Neural progenitor cell (in vitro differentiated cells): ENCODE data around the gene TBCD. TPM values are rescaled to one million over a fixed set of nuclear protein-coding genes. Genes with fewer than 3 reads are reported as not detected.

Experiments used
- DNase-seq: peaks from one replicate; pipeline ENCODE4 v3.0.0-alpha.2; 2016; ENCODE audit warnings: low spot score
- H2AFZ ChIP-seq: fragments of 200-600 bp; sonication (generic); replicated peaks from 2 replicates; pipeline ENCODE4 v1.6.1; 2016; ENCODE audit warnings: antibody characterized with exemption
- H3F3A ChIP-seq: fragments of 200-600 bp; sonication (generic); 2 replicates; pipeline ENCODE4 v1.6.1; 2016; ENCODE audit warnings: antibody characterized with exemption, low read depth
- H3K27ac ChIP-seq: fragments of 200-600 bp; sonication (generic); 2 replicates; pipeline ENCODE4 v1.5.1; 2016; ENCODE audit warnings: mild to moderate bottlenecking
- H3K27me3 ChIP-seq: fragments of 200-600 bp; sonication (generic); 2 replicates; pipeline ENCODE4 v1.6.1; 2016; ENCODE audit warnings: mild to moderate bottlenecking, moderate library complexity
- H3K36me3 ChIP-seq: fragments of 200-600 bp; sonication (generic); 2 replicates; pipeline ENCODE4 v1.5.1; 2016
- H3K4me1 ChIP-seq: fragments of 200-600 bp; sonication (generic); 2 replicates; pipeline ENCODE4 v1.6.1; 2016; ENCODE audit warnings: mixed run types
- H3K4me2 ChIP-seq: fragments of 200-600 bp; sonication (generic); 2 replicates; pipeline ENCODE4 v1.6.1; 2016
- H3K4me3 ChIP-seq: fragments of 200-600 bp; sonication (generic); 2 replicates; pipeline ENCODE4 v1.5.1; 2016
- H3K79me2 ChIP-seq: fragments of 200-600 bp; sonication (generic); 2 replicates; pipeline ENCODE4 v1.6.1; 2016; ENCODE audit warnings: low read depth
- H3K9ac ChIP-seq: fragments of 200-600 bp; sonication (generic); 2 replicates; pipeline ENCODE4 v1.6.1; 2016
- H3K9me3 ChIP-seq: fragments of 200-600 bp; sonication (generic); 2 replicates; pipeline ENCODE4 v1.5.1; 2016; ENCODE audit warnings: low read depth
- H4K20me1 ChIP-seq: fragments of 200-600 bp; sonication (generic); 2 replicates; pipeline ENCODE4 v1.6.1; 2016; ENCODE audit warnings: low read depth
- H3K27ac Mint-ChIP-seq: 3 replicates; pipeline ENCODE4 v1.8.0; 2021; ENCODE audit warnings: mixed read lengths
- H3K27me3 Mint-ChIP-seq: 2 replicates; pipeline ENCODE4 v1.8.0; 2022; ENCODE audit warnings: low read depth, mild to moderate bottlenecking, inconsistent platforms, moderate library complexity, mixed read lengths; ENCODE audit not compliant: insufficient read depth
- H3K36me3 Mint-ChIP-seq: 3 replicates; pipeline ENCODE4 v1.8.0; 2021; ENCODE audit warnings: mixed read lengths
- H3K4me1 Mint-ChIP-seq: 3 replicates; pipeline ENCODE4 v1.8.0; 2021; ENCODE audit warnings: mixed read lengths
- H3K4me3 Mint-ChIP-seq: 3 replicates; pipeline ENCODE4 v1.8.0; 2021; ENCODE audit warnings: mild to moderate bottlenecking, moderate library complexity, mixed read lengths
- H3K9me3 Mint-ChIP-seq: 3 replicates; pipeline ENCODE4 v1.8.0; 2020; ENCODE audit warnings: mixed read lengths
- EZH2 ChIP-seq: fragments of 200-600 bp; sonication (generic); IDR thresholded peaks from 2 replicates; pipeline ENCODE4 v1.6.1; 2017; ENCODE audit warnings: antibody characterized with exemption, mild to moderate bottlenecking, moderate library complexity
- EZH2phosphoT487 ChIP-seq: fragments of 200-600 bp; sonication (generic); IDR thresholded peaks from 2 replicates; pipeline ENCODE4 v1.6.1; 2017; ENCODE audit warnings: antibody characterized with exemption
- total RNA-seq: library from RNA; depleted of rRNA; stranded (reverse); fragments of >200 nt; gene quantifications from 2 replicates; pipeline ENCODE4 v1.2.3, GENCODE V29; 2015; ENCODE audit warnings: low replicate concordance
- TF ChIP-seq, protein P1 (sequence below): fragments of 200-600 bp; sonication (generic); IDR thresholded peaks from 2 replicates; pipeline ENCODE4 v1.5.1; 2017; ENCODE audit warnings: antibody characterized with exemption, mild to moderate bottlenecking

The TBCD gene
- total RNA-seq, 1 donor from 2014 or later: 76.4 TPM

DNA sequence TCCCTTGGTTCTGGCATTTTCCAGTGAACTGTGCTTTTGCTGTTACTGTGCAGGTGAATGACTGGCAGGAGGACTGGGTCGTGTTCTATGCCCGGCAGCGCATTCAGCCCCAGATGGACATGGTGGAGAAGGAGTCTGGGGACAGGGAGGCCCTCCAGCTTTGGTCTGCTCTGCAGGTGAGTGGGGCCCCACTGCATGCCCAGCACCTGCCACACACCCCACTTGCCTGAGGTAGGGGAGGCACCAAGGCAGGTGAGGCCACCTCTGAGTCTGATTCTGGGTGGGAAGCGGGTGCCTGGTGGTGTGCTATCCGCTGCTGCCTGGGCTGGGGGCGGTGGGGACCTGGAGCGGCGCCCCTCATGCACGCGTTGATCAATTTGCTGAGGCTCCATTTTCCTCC lies 25.4 kb upstream of the TBCD start:
- no peak overlapping the region for H2AFZ ChIP-seq
- H3K27me3 Mint-ChIP-seq: peaks cover 4% of the 10 kb centered on the region
- H3K9me3 Mint-ChIP-seq: no peaks in the 10 kb centered on the region
- no peaks in the 10 kb centered on the region for H3K27me3 ChIP-seq
- H3K4me3 Mint-ChIP-seq: no peak overlapping the region
- TF ChIP-seq, protein P1, sequence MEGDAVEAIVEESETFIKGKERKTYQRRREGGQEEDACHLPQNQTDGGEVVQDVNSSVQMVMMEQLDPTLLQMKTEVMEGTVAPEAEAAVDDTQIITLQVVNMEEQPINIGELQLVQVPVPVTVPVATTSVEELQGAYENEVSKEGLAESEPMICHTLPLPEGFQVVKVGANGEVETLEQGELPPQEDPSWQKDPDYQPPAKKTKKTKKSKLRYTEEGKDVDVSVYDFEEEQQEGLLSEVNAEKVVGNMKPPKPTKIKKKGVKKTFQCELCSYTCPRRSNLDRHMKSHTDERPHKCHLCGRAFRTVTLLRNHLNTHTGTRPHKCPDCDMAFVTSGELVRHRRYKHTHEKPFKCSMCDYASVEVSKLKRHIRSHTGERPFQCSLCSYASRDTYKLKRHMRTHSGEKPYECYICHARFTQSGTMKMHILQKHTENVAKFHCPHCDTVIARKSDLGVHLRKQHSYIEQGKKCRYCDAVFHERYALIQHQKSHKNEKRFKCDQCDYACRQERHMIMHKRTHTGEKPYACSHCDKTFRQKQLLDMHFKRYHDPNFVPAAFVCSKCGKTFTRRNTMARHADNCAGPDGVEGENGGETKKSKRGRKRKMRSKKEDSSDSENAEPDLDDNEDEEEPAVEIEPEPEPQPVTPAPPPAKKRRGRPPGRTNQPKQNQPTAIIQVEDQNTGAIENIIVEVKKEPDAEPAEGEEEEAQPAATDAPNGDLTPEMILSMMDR: no peak
- no peak for TF ChIP-seq EZH2
- no peak for TF ChIP-seq EZH2phosphoT487
- H3K9me3 ChIP-seq: no peaks in the 10 kb centered on the region
- no peaks in the 10 kb centered on the region for H3K36me3 ChIP-seq
- H3K36me3 Mint-ChIP-seq: peaks cover 36% of the 10 kb centered on the region
- no peak overlapping the region for H3K27ac Mint-ChIP-seq
- H3K4me1 Mint-ChIP-seq: peaks cover 5% of the 10 kb centered on the region
- no peak for DNase-seq
- H3K27ac ChIP-seq: no peak overlapping the region
- no peaks in the 10 kb centered on the region for H4K20me1 ChIP-seq
- no peak overlapping the region for H3K4me2 ChIP-seq
- H3K4me3 ChIP-seq: no peak overlapping the region
- H3K9ac ChIP-seq: no peak overlapping the region
- H3K4me1 ChIP-seq: no peaks in the 10 kb centered on the region
- H3F3A ChIP-seq: no peaks in the 10 kb centered on the region
- no peaks in the 10 kb centered on the region for H3K79me2 ChIP-seq

DNA sequence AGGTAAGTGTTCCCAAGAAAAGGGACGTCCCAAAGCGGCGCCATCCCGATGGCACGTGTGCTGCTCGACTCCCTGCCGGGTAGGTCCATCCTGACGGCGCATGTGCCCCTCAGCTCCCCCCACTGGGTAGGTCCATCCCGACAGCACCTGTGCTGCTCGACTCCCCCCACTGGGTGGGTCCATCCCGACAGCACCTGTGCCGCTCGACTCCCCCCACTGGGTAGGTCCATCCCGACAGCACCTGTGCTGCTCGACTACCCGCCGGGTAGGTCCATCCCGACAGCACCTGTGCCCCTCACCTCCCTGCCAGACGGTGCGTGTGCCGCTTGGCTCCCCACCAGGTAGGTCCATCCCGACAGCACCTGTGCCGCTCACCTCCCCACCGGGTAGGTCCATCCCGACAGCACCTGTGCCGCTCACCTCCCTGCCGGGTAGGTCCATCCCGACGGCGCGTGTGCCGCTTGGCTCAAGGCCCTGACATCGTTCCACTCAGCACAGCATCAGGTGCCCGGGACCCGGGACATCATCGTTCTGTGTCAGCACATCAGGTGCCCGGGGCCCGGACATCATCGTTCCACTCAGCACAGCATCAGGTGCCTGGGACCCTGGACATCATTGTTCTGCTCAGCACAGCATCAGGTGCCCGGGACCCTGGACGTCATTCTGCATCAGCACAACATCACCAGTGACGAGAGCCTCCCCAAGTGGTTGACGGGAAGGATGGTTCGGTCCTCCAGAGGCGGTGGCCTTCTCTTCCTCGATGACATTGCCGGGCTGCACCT lies 22.2 kb upstream of the TBCD start:
- H4K20me1 ChIP-seq: no peaks in the 10 kb centered on the region
- no peaks in the 10 kb centered on the region for H3K27me3 ChIP-seq
- H3K4me3 Mint-ChIP-seq: no peak overlapping the region
- H3K9me3 ChIP-seq: no peaks in the 10 kb centered on the region
- no peak overlapping the region for H3K27ac ChIP-seq
- no peaks in the 10 kb centered on the region for H3K36me3 ChIP-seq
- H3F3A ChIP-seq: peaks cover 7% of the 10 kb centered on the region
- no peak for TF ChIP-seq EZH2
- no peak for TF ChIP-seq EZH2phosphoT487
- TF ChIP-seq, protein P1: no peak
- peaks cover 30% of the 10 kb centered on the region for H3K36me3 Mint-ChIP-seq
- H3K79me2 ChIP-seq: no peaks in the 10 kb centered on the region
- no peak overlapping the region for H3K27ac Mint-ChIP-seq
- DNase-seq: no peak
- peaks cover 3% of the 10 kb centered on the region for H3K4me1 Mint-ChIP-seq
- no peak overlapping the region for H3K4me3 ChIP-seq
- no peak overlapping the region for H3K9ac ChIP-seq
- no peak overlapping the region for H3K4me2 ChIP-seq
- peaks cover 7% of the 10 kb centered on the region for H3K9me3 Mint-ChIP-seq
- H3K27me3 Mint-ChIP-seq: peaks cover 10% of the 10 kb centered on the region
- H3K4me1 ChIP-seq: no peaks in the 10 kb centered on the region
- H2AFZ ChIP-seq: no peak overlapping the region

DNA sequence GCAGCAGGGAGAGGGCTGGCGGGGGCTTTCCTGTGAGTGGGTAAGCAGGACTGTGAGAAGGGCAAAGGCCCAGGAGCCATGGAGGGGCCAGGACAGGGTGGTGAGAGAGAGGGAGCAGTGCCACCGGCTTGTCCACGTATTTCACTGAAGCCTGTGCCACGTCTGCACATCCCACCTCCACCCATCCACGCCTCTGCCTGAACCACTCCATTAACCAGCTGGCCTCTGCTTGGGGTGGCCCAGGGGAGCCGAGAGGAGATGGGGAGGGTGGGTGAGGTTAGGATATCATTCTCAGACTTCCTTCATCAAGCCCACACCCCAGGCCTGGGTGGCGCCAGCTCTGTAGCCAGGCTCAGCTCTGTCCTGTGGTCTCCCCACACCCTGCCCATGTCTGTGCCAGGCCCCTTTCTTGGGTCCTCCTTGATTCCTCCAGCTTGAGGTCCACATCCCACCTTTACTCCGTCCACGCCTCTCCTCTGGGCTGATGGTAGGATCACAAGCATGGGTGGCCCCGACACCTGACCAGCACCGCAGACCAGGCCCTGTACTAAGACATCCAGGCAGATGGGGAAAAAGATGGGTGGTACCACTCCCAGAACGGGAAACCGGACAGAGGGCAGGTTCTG lies 19.6 kb upstream of the TBCD start:
- TF ChIP-seq, protein P1: no peak
- no peak for TF ChIP-seq EZH2phosphoT487
- TF ChIP-seq EZH2: no peak
- no peak overlapping the region for H3K4me3 ChIP-seq
- H3K27ac ChIP-seq: no peak overlapping the region
- H3K4me3 Mint-ChIP-seq: no peak overlapping the region
- peaks cover 8% of the 10 kb centered on the region for H3F3A ChIP-seq
- no peak for DNase-seq
- H3K9me3 Mint-ChIP-seq: peaks cover 7% of the 10 kb centered on the region
- H3K9ac ChIP-seq: no peak overlapping the region
- H3K79me2 ChIP-seq: no peaks in the 10 kb centered on the region
- H3K36me3 ChIP-seq: no peaks in the 10 kb centered on the region
- no peak overlapping the region for H3K4me2 ChIP-seq
- no peaks in the 10 kb centered on the region for H4K20me1 ChIP-seq
- peaks cover 12% of the 10 kb centered on the region for H3K27me3 Mint-ChIP-seq
- peaks cover 8% of the 10 kb centered on the region for H3K4me1 Mint-ChIP-seq
- H3K27ac Mint-ChIP-seq: no peak overlapping the region
- no peak overlapping the region for H2AFZ ChIP-seq
- H3K4me1 ChIP-seq: no peaks in the 10 kb centered on the region
- H3K27me3 ChIP-seq: peaks cover 6% of the 10 kb centered on the region
- no peaks in the 10 kb centered on the region for H3K9me3 ChIP-seq
- peaks cover 27% of the 10 kb centered on the region for H3K36me3 Mint-ChIP-seq
